Cardiac fibroblast (primary cell): ENCODE measurements around the gene SUPT3H.

Experiments
- DNase-seq, 2 donors: peaks; one replicate each; pipeline versions ENCODE4 v3.0.0 to v3.0.0-alpha.2; 2010; ENCODE audit warnings: low read depth in 2 of 2
- H3K4me3 ChIP-seq, 2 donors: replicated peaks in 1 of 2; 1 replicate in 1 of 2; 2 replicates in 1 of 2; pipeline ENCODE4 v1.5.1; 2011; ENCODE audit warnings: low read depth in 2 of 2, low read length in 2 of 2, mild to moderate bottlenecking in 2 of 2, moderate library complexity in 1 of 2
- CTCF ChIP-seq: IDR thresholded peaks from one replicate; pipeline ENCODE4 v1.5.1; 2011; ENCODE audit warnings: low read depth, mild to moderate bottlenecking, low read length, inconsistent platforms

SUPT3H gene

GRCh38 chr6:45104429-45104828 lies 273.3 kb downstream of the SUPT3H start:
- no peak for DNase-seq
- no peak for TF ChIP-seq CTCF

GRCh38 chr6:45098256-45098655 lies 279.5 kb downstream of the SUPT3H start:
- no peak for DNase-seq
- H3K4me3 ChIP-seq = no peak overlapping the region
- no peak for TF ChIP-seq CTCF

More at GRCh38 chr6:45104429-45104828, 273.3 kb downstream of the SUPT3H start:
- no peak overlapping the region for H3K4me3 ChIP-seq

- no peak overlapping the region for H3K4me3 ChIP-seq
- DNase-seq = no peak
- no peak for TF ChIP-seq CTCF
These were observed 282.9 kb downstream of the SUPT3H start for GRCh38 chr6:45094831-45095230.

GRCh38 chr6:45092135-45092534 lies 285.6 kb downstream of the SUPT3H start:
- no peak overlapping the region for H3K4me3 ChIP-seq
- no peak for TF ChIP-seq CTCF
- DNase-seq = no peak

- DNase-seq = no peak
- peak; percentile 0 for TF ChIP-seq CTCF
These were observed 291.2 kb downstream of the SUPT3H start for GRCh38 chr6:45086360-45087084.

GRCh38 chr6:45084257-45084656 lies 293.5 kb downstream of the SUPT3H start:
- no peak overlapping the region for H3K4me3 ChIP-seq
- no peak for TF ChIP-seq CTCF
- peak in 1 of 2 donors; percentile 28 for DNase-seq

More at GRCh38 chr6:45086360-45087084, 291.2 kb downstream of the SUPT3H start:
- H3K4me3 ChIP-seq = no peak overlapping the region

- no peak for TF ChIP-seq CTCF
- DNase-seq = peak; percentile 39 to 54
- H3K4me3 ChIP-seq = no peak overlapping the region
These were observed 295.6 kb downstream of the SUPT3H start for GRCh38 chr6:45082091-45082490.
